ENCODE results near the gene GRHPR. TPM values are rescaled to one million over a fixed set of nuclear protein-coding genes. Genes with fewer than 3 reads are reported as not detected.
A peak's percentile ranks its signal among the peaks of the same experiment; 100 is the strongest.

The GRHPR gene
- total RNA-seq, 6 experiments from 2014 or later = 159 to 424 (median 359) TPM

DNA sequence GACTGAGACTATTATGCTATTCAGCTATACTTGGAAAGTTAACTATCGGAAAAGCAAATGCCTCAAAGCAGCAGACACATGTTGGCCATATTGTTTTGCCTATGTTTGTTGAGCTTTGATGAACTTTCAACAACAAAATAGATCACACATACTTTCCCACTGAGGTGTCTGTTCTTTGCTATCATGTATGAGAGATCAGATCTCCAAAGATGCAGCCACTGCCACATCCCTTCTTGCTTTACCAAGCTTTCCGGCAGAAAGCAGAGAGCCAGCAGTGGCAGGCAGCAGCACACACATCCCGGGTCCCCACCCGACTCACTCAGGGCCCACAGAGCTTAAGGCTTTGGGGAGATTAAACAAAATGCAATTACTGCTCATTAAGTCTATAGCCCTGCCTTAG lies 23.9 kb downstream of the GRHPR start:
- no peaks in the 10 kb centered on the region for H3K27me3 ChIP-seq
- intact Hi-C loops (cut with DNase I) = no loop called here
- peak overlapping the region in 1 of 3 donors; percentile 48 for H3K27ac ChIP-seq
- no peak for ATAC-seq
- peak in 1 of 3 donors; percentile 5 for DNase-seq
- no peak for TF ChIP-seq POLR2A (IDR thresholded peaks at IDR 0.05)
- TF ChIP-seq, protein P1, sequence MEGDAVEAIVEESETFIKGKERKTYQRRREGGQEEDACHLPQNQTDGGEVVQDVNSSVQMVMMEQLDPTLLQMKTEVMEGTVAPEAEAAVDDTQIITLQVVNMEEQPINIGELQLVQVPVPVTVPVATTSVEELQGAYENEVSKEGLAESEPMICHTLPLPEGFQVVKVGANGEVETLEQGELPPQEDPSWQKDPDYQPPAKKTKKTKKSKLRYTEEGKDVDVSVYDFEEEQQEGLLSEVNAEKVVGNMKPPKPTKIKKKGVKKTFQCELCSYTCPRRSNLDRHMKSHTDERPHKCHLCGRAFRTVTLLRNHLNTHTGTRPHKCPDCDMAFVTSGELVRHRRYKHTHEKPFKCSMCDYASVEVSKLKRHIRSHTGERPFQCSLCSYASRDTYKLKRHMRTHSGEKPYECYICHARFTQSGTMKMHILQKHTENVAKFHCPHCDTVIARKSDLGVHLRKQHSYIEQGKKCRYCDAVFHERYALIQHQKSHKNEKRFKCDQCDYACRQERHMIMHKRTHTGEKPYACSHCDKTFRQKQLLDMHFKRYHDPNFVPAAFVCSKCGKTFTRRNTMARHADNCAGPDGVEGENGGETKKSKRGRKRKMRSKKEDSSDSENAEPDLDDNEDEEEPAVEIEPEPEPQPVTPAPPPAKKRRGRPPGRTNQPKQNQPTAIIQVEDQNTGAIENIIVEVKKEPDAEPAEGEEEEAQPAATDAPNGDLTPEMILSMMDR (IDR thresholded peaks at IDR 0.05) = no peak
- H3K4me3 ChIP-seq = no peak overlapping the region
- peaks cover 0 to 57% (median 23%) of the 10 kb centered on the region in 4 donors for H3K4me1 ChIP-seq
- peaks cover 0 to 12% (median 4%) of the 10 kb centered on the region in 4 donors for H3K36me3 ChIP-seq
- no peaks in the 10 kb centered on the region for H3K9me3 ChIP-seq
- WGBS (ENCODE audit: insufficient coverage, low coverage, low lambda C conversion rate, missing lambda C conversion rate) = 71% methylated on average over 4 of the region's 4 CpGs

DNA sequence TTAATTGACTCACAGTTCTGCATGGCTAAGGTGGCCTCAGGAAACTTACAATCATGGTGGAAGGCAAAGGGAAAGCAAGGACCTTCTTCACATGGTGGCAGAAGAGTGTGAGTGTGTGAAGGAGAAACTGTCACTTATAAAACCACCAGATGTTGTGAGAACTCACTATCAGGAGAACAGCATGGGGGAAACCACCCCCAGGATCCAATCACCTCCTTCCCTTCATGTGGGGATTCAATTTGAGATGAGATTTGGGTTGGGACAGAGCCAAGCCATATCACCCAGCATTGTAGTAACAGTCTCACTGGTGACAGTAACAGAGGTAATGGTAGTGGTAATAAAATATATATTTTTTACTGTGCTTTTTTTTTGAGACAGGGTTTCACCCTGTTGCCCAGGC lies 24.6 kb downstream of the GRHPR start:
- intact Hi-C loops (cut with DNase I) = no loop called here

DNA sequence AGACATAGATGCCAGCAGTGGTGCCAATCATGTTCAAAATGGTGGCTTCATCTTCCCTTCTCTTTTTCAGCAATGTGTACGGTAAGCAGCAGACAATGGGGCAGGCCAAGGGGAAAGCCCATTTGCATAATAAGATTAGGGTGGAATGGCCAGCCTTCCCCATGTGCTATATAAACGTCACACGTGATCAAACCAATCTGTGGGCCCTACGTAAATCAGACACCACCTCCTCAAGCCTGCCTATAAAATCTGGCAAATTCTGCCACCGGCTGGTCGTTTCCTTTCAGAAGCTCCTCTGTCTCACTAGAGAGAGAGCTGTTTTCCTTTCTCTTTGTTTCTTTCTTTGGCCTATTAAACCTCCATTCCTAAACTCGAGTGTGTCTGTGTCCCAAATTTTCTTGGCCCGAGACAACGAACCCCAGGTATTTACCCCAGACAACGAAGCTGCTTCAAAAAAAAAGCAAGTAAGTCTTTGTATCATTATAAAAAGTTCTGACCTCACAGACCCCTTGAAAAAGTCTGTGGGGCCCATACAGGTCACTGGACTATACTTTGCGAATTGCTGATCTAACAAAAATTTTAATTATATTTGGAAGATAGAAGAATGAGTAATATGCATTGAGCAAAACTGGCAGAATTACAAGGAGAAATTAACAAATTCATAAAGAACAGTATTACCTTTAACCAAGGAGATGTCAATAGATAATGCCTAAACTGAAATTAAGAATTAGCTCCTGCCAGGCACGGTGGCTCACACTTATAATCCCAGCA lies 27.6 kb downstream of the GRHPR start:
- Histone ChIP-seq H3K4me1 (peaks cover 0 to 45% (median 21%) of the 10 kb centered on the region in 4 donors), H3K27me3 (no peaks in the 10 kb centered on the region), H3K36me3 (no peaks in the 10 kb centered on the region), H3K4me3 (no peak overlapping the region), H3K27ac (no peak overlapping the region), H3K9me3 (no peaks in the 10 kb centered on the region)
- ATAC-seq (no peak), DNase-seq (peak in 1 of 3 donors; percentile 14)
- intact Hi-C loops (cut with DNase I) = no loop called here
- TF ChIP-seq, protein P1 (IDR thresholded peaks at IDR 0.05) = no peak
- TF ChIP-seq POLR2A (IDR thresholded peaks at IDR 0.05) = no peak
- WGBS (ENCODE audit: insufficient coverage, low coverage, low lambda C conversion rate, missing lambda C conversion rate) = 83% methylated on average over 11 of the region's 12 CpGs

More for the DNA sequence above, 24.6 kb downstream of the GRHPR start:
- Histone ChIP-seq H3K36me3 (peaks cover 0 to 4% (median 0%) of the 10 kb centered on the region in 4 donors), H3K9me3 (no peaks in the 10 kb centered on the region), H3K27me3 (no peaks in the 10 kb centered on the region), H3K4me1 (peaks cover 0 to 52% (median 25%) of the 10 kb centered on the region in 4 donors), H3K27ac (no peak overlapping the region), H3K4me3 (no peak overlapping the region)
- TF ChIP-seq POLR2A (IDR thresholded peaks at IDR 0.05) = no peak
- ATAC-seq = no peak
- peak in 1 of 3 donors; percentile 8 for DNase-seq

DNA sequence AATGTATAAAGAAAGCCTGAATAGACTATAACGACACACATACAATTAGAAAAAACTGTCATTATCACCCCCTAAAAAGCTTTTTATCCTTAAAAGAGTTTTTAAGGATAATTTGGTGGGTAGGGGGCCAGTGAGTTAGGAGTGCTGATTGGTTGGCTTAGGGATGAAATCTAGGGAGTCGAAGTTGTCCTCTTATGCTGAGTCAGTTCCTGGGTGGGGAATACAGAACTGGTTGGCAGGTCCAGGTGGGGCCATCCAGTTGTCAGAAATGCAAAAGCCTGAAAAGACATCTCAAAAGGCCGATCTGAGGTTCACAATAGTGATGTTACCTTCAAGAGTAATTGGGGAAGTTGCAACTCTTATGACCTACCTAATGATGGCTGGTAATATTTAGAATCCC lies 29.1 kb downstream of the GRHPR start:
- intact Hi-C loops (cut with DNase I) = no loop called here
- peaks cover 0 to 32% (median 15%) of the 10 kb centered on the region in 4 donors for H3K4me1 ChIP-seq
- no peak overlapping the region for H3K27ac ChIP-seq
- H3K9me3 ChIP-seq = no peaks in the 10 kb centered on the region
- H3K36me3 ChIP-seq = no peaks in the 10 kb centered on the region
- TF ChIP-seq POLR2A (IDR thresholded peaks at IDR 0.05) = no peak
- TF ChIP-seq, protein P1 (IDR thresholded peaks at IDR 0.05) = no peak
- no peak overlapping the region for H3K4me3 ChIP-seq
- WGBS (ENCODE audit: insufficient coverage, low coverage, low lambda C conversion rate, missing lambda C conversion rate) = 60% methylated on average over 2 of the region's 3 CpGs
- no peaks in the 10 kb centered on the region for H3K27me3 ChIP-seq
- DNase-seq = no peak
- ATAC-seq = no peak

DNA sequence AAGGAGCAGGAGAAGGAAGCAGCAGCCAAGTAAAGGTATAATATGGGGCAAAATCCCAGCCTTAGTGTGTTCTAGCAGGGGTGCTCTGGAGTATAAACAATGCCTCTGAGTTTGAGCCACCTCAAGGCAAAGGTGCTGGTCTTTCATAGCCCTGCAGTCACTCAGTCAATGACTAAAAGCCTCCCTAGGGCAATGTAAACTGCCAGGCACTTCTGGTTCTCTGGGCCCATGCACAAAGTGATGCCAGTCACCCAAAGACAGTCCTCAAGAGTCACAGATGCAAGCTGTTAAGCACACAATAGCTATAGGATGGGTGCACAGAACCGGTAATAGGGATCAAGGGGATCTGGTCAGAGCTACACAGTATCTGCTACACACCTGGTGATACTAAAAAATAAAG lies 30.1 kb downstream of the GRHPR start:
- H3K9me3 ChIP-seq = no peaks in the 10 kb centered on the region
- TF ChIP-seq, protein P1 (IDR thresholded peaks at IDR 0.05) = no peak
- no peak for TF ChIP-seq POLR2A (IDR thresholded peaks at IDR 0.05)
- 100% methylated on average over 1 of the region's 1 CpG for WGBS (ENCODE audit: insufficient coverage, low coverage, low lambda C conversion rate, missing lambda C conversion rate)
- ATAC-seq = no peak
- H3K4me1 ChIP-seq = peaks cover 0 to 27% (median 13%) of the 10 kb centered on the region in 4 donors
- H3K27me3 ChIP-seq = no peaks in the 10 kb centered on the region
- DNase-seq = no peak
- H3K36me3 ChIP-seq = no peaks in the 10 kb centered on the region
- H3K4me3 ChIP-seq = no peak overlapping the region
- intact Hi-C loops (cut with DNase I) = no loop called here
- H3K27ac ChIP-seq = no peak overlapping the region

All from right lobe of liver (tissue), 6 donors.